Panc1 (cell line): Measurements from ENCODE around the gene VSIG2. TPM values are rescaled to one million over a fixed set of nuclear protein-coding genes. Genes with fewer than 3 reads are reported as not detected.

ENCODE experiments used
- ATAC-seq: fragments of 200-7000 bp; cut with Tn5 transposase; 2 replicates; pipeline ENCODE4 v1.9.1; 2020; ENCODE audit warnings: mild to moderate bottlenecking, moderate library complexity
- BruUV-seq: library from RNA; stranded (reverse); fragments of 400-500 nt; replicated peaks from 2 replicates; lab custom pipeline; 2021; lab: Mats Ljungman, UMichigan
- CTCF ChIA-PET: fragments of 300-600 bp; sonication (Branson Sonifier 250); formaldehyde crosslinking; loops from one replicate; lab custom pipeline; 2022; ENCODE audit warnings: antibody characterized with exemption; lab: Charles Lee
- POLR2A ChIA-PET: fragments of 300-600 bp; sonication (Branson Sonifier 250); formaldehyde crosslinking; loops from one replicate; lab custom pipeline; 2022; ENCODE audit warnings: antibody characterized with exemption; lab: Charles Lee
- DNase-seq: peaks from one replicate; pipeline ENCODE4 v3.0.0-alpha.2; 2010; ENCODE audit warnings: low read depth, low spot score
- H3K27ac ChIP-seq: 2 replicates; pipeline ENCODE4 v1.5.1; 2011; ENCODE audit warnings: mild to moderate bottlenecking, low read length, inconsistent platforms
- H3K27me3 ChIP-seq: fragments of 200-500 bp; sonication (Bioruptor generic); 2 replicates; pipeline ENCODE4 v1.6.0; 2014; ENCODE audit warnings: low read length, inconsistent platforms; ENCODE audit not compliant: control insufficient read depth, insufficient read depth
- H3K36me3 ChIP-seq: fragments of 200-500 bp; sonication (Bioruptor generic); 2 replicates; pipeline ENCODE4 v1.5.1; 2014; ENCODE audit warnings: inconsistent platforms, mild to moderate bottlenecking, low read length, moderate library complexity; ENCODE audit not compliant: control insufficient read depth, insufficient read depth
- H3K4me1 ChIP-seq: 2 replicates; pipeline ENCODE4 v1.5.1; 2011; ENCODE audit warnings: inconsistent platforms, mild to moderate bottlenecking, low read length, moderate library complexity; ENCODE audit not compliant: control insufficient read depth, insufficient read depth
- H3K4me3 ChIP-seq, 2 experiments: 2 replicates each; pipeline ENCODE4 v1.5.1; 2011 to 2012; ENCODE audit warnings: low read depth in 2 of 2, low read length in 2 of 2, mild to moderate bottlenecking in 2 of 2, inconsistent platforms in 1 of 2, moderate library complexity in 1 of 2
- H3K9me3 ChIP-seq: fragments of 200-500 bp; sonication (Bioruptor generic); 2 replicates; pipeline ENCODE4 v1.5.1; 2014; ENCODE audit warnings: low read depth, mild to moderate bottlenecking, inconsistent platforms, low read length, moderate library complexity; ENCODE audit not compliant: control insufficient read depth, insufficient read depth
- POLR2AphosphoS5 ChIP-seq: IDR thresholded peaks from 2 replicates; pipeline ENCODE4 v1.6.1; 2012; ENCODE audit warnings: mild to moderate bottlenecking, low read depth, low read length, moderate library complexity
- SIN3A ChIP-seq: IDR thresholded peaks from 2 replicates; pipeline ENCODE4 v1.6.1; 2012; ENCODE audit warnings: low read depth, mild to moderate bottlenecking, low read length, moderate library complexity, borderline replicate concordance; ENCODE audit not compliant: insufficient read depth
- TCF7L2 ChIP-seq: IDR thresholded peaks from 2 replicates; pipeline ENCODE4 v1.6.1; 2011; ENCODE audit warnings: mild to moderate bottlenecking, low read depth, low read length, inconsistent platforms
- in situ Hi-C: cut with HindIII; loops from 2 replicates; pipeline ENCODE4 v1.10.0; 2016; ENCODE audit warnings: low sequenced_read_pairs, low pct_unique_long_range_greater_than_20kb
- intact Hi-C: fragments of 100-400 bp; cut with micrococcal nuclease; formaldehyde crosslinking; loops from one replicate; pipeline ENCODE4 v1.10.0; 2022; ENCODE audit not compliant: unreplicated experiment
- total RNA-seq: library from RNA; stranded (reverse); gene quantifications from one replicate; pipeline ENCODE4 v1.2.1, GENCODE V29; 2021; ENCODE audit not compliant: unreplicated experiment
- TF ChIP-seq, protein P1 (sequence below), 2 experiments: IDR thresholded peaks; 2 replicates each; pipeline ENCODE4 v1.6.1; 2011 to 2012; ENCODE audit warnings: low read depth in 2 of 2, control low read depth in 1 of 2, low read length in 1 of 2, mild to moderate bottlenecking in 1 of 2, moderate library complexity in 1 of 2; ENCODE audit not compliant: insufficient read depth in 1 of 2
- TF ChIP-seq, protein P2 (sequence below): fragments of 450-650 bp; IDR thresholded peaks from 2 replicates; pipeline ENCODE4 v1.5.1; 2017; ENCODE audit warnings: mild to moderate bottlenecking

VSIG2 gene
- total RNA-seq, 1 experiment from 2014 or later: not detected

DNA sequence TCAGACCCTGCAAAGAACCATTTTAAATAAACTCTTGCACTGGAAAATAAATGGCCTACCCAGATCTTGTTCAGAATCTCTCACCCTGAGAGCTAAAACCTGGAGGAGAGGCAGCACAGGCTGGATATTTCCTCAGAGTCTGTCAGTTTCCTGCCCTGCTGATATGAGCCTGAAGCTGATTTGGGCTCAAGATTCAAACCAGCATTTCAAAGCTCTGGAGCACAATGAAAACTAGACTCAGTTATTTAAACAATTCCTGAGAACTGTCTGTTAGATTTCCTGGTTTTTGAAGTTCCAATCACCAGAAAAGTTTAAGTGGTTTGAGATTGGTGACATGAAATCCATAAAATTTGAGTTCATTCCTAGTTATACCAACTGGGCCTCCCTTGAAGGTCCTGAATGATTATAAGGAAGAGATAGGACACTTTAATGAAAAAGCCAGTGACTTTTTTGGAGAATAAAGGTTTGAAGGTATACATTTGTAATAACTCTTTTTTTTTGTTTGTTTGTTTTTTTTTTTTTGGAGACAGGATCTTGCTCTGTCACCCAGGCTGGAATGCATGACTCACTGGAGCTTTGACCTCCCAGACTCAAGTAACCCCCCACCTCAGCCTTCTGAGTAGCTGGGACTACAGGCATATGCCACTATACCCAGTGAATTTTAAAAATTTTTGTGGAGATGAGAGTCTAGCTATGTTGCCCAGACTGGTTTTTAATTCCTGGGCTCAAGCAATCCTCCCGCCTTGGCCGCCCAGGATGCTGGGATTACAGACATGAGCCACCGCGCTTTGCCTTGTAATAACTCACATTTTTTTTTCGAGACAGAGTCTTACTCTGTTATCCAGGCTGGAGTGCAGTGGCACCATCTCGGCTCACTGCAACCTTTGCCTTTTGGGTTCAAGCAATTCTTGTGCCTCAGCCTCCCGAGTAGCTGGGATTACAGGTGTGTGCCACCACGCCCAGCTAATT, 18.0 kb upstream of the VSIG2 start:
- DNase-seq (no peak), ATAC-seq (peak; percentile 81)
- Histone ChIP-seq H3K27me3 (no peaks in the 10 kb centered on the region), H3K36me3 (peaks cover 3% of the 10 kb centered on the region), H3K4me1 (no peaks in the 10 kb centered on the region), H3K27ac (no peak overlapping the region), H3K9me3 (no peaks in the 10 kb centered on the region), H3K4me3 (no peak overlapping the region)
- intact Hi-C loops (no loop called here), in situ Hi-C loops (no loop called here)
- CTCF ChIA-PET: no interaction called here
- TF ChIP-seq, protein P1, sequence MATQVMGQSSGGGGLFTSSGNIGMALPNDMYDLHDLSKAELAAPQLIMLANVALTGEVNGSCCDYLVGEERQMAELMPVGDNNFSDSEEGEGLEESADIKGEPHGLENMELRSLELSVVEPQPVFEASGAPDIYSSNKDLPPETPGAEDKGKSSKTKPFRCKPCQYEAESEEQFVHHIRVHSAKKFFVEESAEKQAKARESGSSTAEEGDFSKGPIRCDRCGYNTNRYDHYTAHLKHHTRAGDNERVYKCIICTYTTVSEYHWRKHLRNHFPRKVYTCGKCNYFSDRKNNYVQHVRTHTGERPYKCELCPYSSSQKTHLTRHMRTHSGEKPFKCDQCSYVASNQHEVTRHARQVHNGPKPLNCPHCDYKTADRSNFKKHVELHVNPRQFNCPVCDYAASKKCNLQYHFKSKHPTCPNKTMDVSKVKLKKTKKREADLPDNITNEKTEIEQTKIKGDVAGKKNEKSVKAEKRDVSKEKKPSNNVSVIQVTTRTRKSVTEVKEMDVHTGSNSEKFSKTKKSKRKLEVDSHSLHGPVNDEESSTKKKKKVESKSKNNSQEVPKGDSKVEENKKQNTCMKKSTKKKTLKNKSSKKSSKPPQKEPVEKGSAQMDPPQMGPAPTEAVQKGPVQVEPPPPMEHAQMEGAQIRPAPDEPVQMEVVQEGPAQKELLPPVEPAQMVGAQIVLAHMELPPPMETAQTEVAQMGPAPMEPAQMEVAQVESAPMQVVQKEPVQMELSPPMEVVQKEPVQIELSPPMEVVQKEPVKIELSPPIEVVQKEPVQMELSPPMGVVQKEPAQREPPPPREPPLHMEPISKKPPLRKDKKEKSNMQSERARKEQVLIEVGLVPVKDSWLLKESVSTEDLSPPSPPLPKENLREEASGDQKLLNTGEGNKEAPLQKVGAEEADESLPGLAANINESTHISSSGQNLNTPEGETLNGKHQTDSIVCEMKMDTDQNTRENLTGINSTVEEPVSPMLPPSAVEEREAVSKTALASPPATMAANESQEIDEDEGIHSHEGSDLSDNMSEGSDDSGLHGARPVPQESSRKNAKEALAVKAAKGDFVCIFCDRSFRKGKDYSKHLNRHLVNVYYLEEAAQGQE (IDR thresholded peaks at IDR 0.05; ENCODE audit: insufficient read depth in 1 of 2, low read depth in 2 of 2, low read length in 1 of 2): no peak
- TF ChIP-seq TCF7L2 (no peak), SIN3A (no peak), POLR2AphosphoS5 (no peak)
- TF ChIP-seq, protein P2, sequence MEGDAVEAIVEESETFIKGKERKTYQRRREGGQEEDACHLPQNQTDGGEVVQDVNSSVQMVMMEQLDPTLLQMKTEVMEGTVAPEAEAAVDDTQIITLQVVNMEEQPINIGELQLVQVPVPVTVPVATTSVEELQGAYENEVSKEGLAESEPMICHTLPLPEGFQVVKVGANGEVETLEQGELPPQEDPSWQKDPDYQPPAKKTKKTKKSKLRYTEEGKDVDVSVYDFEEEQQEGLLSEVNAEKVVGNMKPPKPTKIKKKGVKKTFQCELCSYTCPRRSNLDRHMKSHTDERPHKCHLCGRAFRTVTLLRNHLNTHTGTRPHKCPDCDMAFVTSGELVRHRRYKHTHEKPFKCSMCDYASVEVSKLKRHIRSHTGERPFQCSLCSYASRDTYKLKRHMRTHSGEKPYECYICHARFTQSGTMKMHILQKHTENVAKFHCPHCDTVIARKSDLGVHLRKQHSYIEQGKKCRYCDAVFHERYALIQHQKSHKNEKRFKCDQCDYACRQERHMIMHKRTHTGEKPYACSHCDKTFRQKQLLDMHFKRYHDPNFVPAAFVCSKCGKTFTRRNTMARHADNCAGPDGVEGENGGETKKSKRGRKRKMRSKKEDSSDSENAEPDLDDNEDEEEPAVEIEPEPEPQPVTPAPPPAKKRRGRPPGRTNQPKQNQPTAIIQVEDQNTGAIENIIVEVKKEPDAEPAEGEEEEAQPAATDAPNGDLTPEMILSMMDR: no peak
- BruUV-seq: no TSS peak
- POLR2A ChIA-PET: no interaction called here

DNA sequence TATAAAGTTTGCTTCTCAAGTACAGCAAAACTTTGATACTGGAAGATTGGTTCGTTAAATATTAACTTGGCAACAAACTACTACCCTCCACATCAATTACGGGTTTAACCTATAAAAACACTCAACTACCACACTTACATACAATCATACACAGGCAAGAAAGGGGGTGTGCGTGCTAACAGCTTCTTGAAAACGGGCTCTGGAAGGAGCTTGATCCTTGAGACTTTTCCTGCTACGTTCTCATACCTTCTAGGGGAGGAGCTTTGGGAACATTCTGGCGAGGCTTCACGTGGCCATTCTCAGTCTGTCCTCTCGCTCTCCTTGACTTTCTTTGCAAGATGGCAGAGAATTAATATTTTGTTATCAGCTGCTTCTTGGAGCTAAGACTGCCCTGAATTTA, 16.9 kb upstream of the VSIG2 start:
- no peaks in the 10 kb centered on the region for H3K9me3 ChIP-seq
- no peak overlapping the region for H3K4me3 ChIP-seq
- H3K36me3 ChIP-seq: peaks cover 3% of the 10 kb centered on the region
- intact Hi-C loops: no loop called here
- H3K27me3 ChIP-seq: no peaks in the 10 kb centered on the region
- no TSS peak for BruUV-seq
- ChIA-PET CTCF (interaction anchor here (0.5 kb wide), 1 partner anchor 68 kb away, joined by 3 read pairs; no protein-coding TSS in a partner anchor), POLR2A (interaction anchor here (1.0 kb wide), 1 partner anchor 30 kb away, joined by 3 read pairs; no protein-coding TSS in a partner anchor)
- in situ Hi-C loops: no loop called here
- ATAC-seq (no peak), DNase-seq (no peak)
- no peaks in the 10 kb centered on the region for H3K4me1 ChIP-seq
- no peak overlapping the region for H3K27ac ChIP-seq
- TF ChIP-seq TCF7L2 (no peak), SIN3A (no peak), POLR2AphosphoS5 (no peak)
- TF ChIP-seq, protein P2: no peak
- TF ChIP-seq, protein P1 (IDR thresholded peaks at IDR 0.05; ENCODE audit: insufficient read depth in 1 of 2, low read depth in 2 of 2, low read length in 1 of 2): no peak
